Muscle of leg (tissue), 11 donors: ENCODE measurements around the gene CACYBP. TPM values are rescaled to one million over a fixed set of nuclear protein-coding genes. Genes with fewer than 3 reads are reported as not detected.
"Not testable (repeated sequence)": the region's sequence is repeated elsewhere in the genome, so short reads cannot be mapped to it uniquely, and the experiment has no call there.

Experiments used
- DNase-seq: peaks from one replicate; pipeline ENCODE4 v3.0.0; 2013
- H3K27ac ChIP-seq: one replicate; pipeline ENCODE4 v1.5.1; 2013; ENCODE audit warnings: mild to moderate bottlenecking, low read length, control low read depth
- H3K27me3 ChIP-seq: one replicate; pipeline ENCODE4 v1.6.1; 2013; ENCODE audit warnings: low read length; ENCODE audit not compliant: control insufficient read depth, insufficient read depth
- H3K36me3 ChIP-seq: one replicate; pipeline ENCODE4 v1.6.1; 2013; ENCODE audit warnings: low read length; ENCODE audit not compliant: control insufficient read depth, insufficient read depth
- H3K4me1 ChIP-seq: one replicate; pipeline ENCODE4 v1.6.1; 2013; ENCODE audit warnings: low read length; ENCODE audit not compliant: control insufficient read depth, insufficient read depth
- H3K4me3 ChIP-seq: one replicate; pipeline ENCODE4 v1.5.1; 2013; ENCODE audit warnings: low read length, control low read depth
- H3K9me3 ChIP-seq: replicated peaks from 2 replicates; pipeline ENCODE4 v1.6.1; 2013; ENCODE audit warnings: low read depth, low read length; ENCODE audit not compliant: control insufficient read depth
- WGBS: methylation state at CpG from one replicate; pipeline ENCODE4 v1.1.5; 2013; ENCODE audit warnings: missing lambda C conversion rate; ENCODE audit not compliant: insufficient coverage; 5-methylcytosine and 5-hydroxymethylcytosine counted together
- polyA plus RNA-seq, 8 donors: library from polyadenylated mRNA; unstranded; fragments of 120-200 nt; gene quantifications; one replicate each; pipeline versions ENCODE4 v1.2.1 to v1.2.3, GENCODE V29; 2013; ENCODE audit warnings: inconsistent platforms in 1 of 8, low replicate concordance in 1 of 8; ENCODE audit not compliant: insufficient read length in 8 of 8, insufficient read depth in 1 of 8
- total RNA-seq: library from RNA; stranded (reverse); fragments of 120-200 nt; gene quantifications from one replicate; pipeline ENCODE4 v1.2.4, GENCODE V29; 2013

The CACYBP gene
- total and polyA plus RNA-seq, 9 donors = 75.8 to 112 (median 93.5) TPM

- H3K4me1 ChIP-seq = no peaks in the 10 kb centered on the region
- no peak overlapping the region for H3K4me3 ChIP-seq
- no peaks in the 10 kb centered on the region for H3K27me3 ChIP-seq
- no peaks in the 10 kb centered on the region for H3K9me3 ChIP-seq
- H3K27ac ChIP-seq = no peak overlapping the region
- 67% methylated on average over 4 of the region's 4 CpGs for WGBS
- H3K36me3 ChIP-seq = no peaks in the 10 kb centered on the region
- no peak for DNase-seq
Measured at GRCh38 chr1:175033953-175034352, 34.2 kb downstream of the CACYBP start.

- H3K36me3 ChIP-seq = no peaks in the 10 kb centered on the region
- H3K4me1 ChIP-seq = no peaks in the 10 kb centered on the region
- no peak overlapping the region for H3K27ac ChIP-seq
- WGBS = no CpG with 5 or more reads among the region's 2 CpGs
- H3K9me3 ChIP-seq = no peaks in the 10 kb centered on the region
- no peaks in the 10 kb centered on the region for H3K27me3 ChIP-seq
- H3K4me3 ChIP-seq = no peak overlapping the region
- no peak for DNase-seq
Measured at GRCh38 chr1:175034775-175035174, 35.0 kb downstream of the CACYBP start.

- DNase-seq = no peak
- H3K9me3 ChIP-seq = no peaks in the 10 kb centered on the region
Measured at GRCh38 chr1:175035865-175036264, 36.1 kb downstream of the CACYBP start.

GRCh38 chr1:175036476-175036875 is 36.7 kb downstream of the CACYBP start:
- H3K27me3 ChIP-seq = no peaks in the 10 kb centered on the region
- no peak overlapping the region for H3K4me3 ChIP-seq
- no peak for DNase-seq
- whole genome bisulfite sequencing = no CpG with 5 or more reads among the region's 3 CpGs
- no peaks in the 10 kb centered on the region for H3K9me3 ChIP-seq
- no peaks in the 10 kb centered on the region for H3K4me1 ChIP-seq
- no peaks in the 10 kb centered on the region for H3K36me3 ChIP-seq
- H3K27ac ChIP-seq = no peak overlapping the region

More at GRCh38 chr1:175035865-175036264, 36.1 kb downstream of the CACYBP start:
- Histone ChIP-seq H3K4me1 (no peaks in the 10 kb centered on the region), H3K27ac (no peak overlapping the region), H3K4me3 (no peak overlapping the region), H3K36me3 (no peaks in the 10 kb centered on the region), H3K27me3 (no peaks in the 10 kb centered on the region)
- 81% methylated on average over 3 of the region's 6 CpGs for WGBS

- WGBS = no CpG with 5 or more reads among the region's 7 CpGs
- no peak overlapping the region for H3K4me3 ChIP-seq
- no peaks in the 10 kb centered on the region for H3K27me3 ChIP-seq
- no peaks in the 10 kb centered on the region for H3K4me1 ChIP-seq
- DNase-seq = no peak
- H3K36me3 ChIP-seq = no peaks in the 10 kb centered on the region
- no peak overlapping the region for H3K27ac ChIP-seq
- H3K9me3 ChIP-seq = no peaks in the 10 kb centered on the region
Measured at GRCh38 chr1:175037416-175037815, 37.7 kb downstream of the CACYBP start.

- Histone ChIP-seq H3K4me3 (no peak overlapping the region), H3K4me1 (peaks cover 4% of the 10 kb centered on the region), H3K27ac (no peak overlapping the region), H3K36me3 (no peaks in the 10 kb centered on the region), H3K27me3 (no peaks in the 10 kb centered on the region), H3K9me3 (no peaks in the 10 kb centered on the region)
- DNase-seq = no peak
- 81% methylated on average over 4 of the region's 4 CpGs for WGBS
Measured at GRCh38 chr1:175040324-175040879, 40.7 kb downstream of the CACYBP start.

GRCh38 chr1:175042650-175043049 is 42.9 kb downstream of the CACYBP start:
- WGBS = no CpG with 5 or more reads among the region's 3 CpGs
- Histone ChIP-seq H3K27ac (no peak overlapping the region), H3K4me1 (peaks cover 4% of the 10 kb centered on the region), H3K36me3 (no peaks in the 10 kb centered on the region), H3K4me3 (no peak overlapping the region), H3K9me3 (no peaks in the 10 kb centered on the region), H3K27me3 (no peaks in the 10 kb centered on the region)
- DNase-seq = no peak

- Histone ChIP-seq H3K4me1 (peaks cover 4% of the 10 kb centered on the region), H3K27ac (no peak overlapping the region), H3K36me3 (no peaks in the 10 kb centered on the region), H3K27me3 (no peaks in the 10 kb centered on the region), H3K9me3 (no peaks in the 10 kb centered on the region), H3K4me3 (no peak overlapping the region)
- DNase-seq = no peak
- WGBS = 52% methylated on average over 14 of the region's 19 CpGs
Measured at GRCh38 chr1:175043824-175044223, 44.1 kb downstream of the CACYBP start.

- H3K27me3 ChIP-seq, H3K9me3 ChIP-seq, H3K4me3 ChIP-seq, H3K36me3 ChIP-seq, H3K27ac ChIP-seq, H3K4me1 ChIP-seq, DNase-seq: not testable (repeated sequence)
- WGBS = 89% methylated on average over 17 of the region's 18 CpGs
Measured at GRCh38 chr1:175044591-175044990, 44.8 kb downstream of the CACYBP start.

- DNase-seq = no peak
- H3K36me3 ChIP-seq = no peaks in the 10 kb centered on the region
- no peaks in the 10 kb centered on the region for H3K27me3 ChIP-seq
- no peak overlapping the region for H3K4me3 ChIP-seq
- H3K4me1 ChIP-seq = peaks cover 4% of the 10 kb centered on the region
- H3K27ac ChIP-seq = no peak overlapping the region
- WGBS = 97% methylated on average over 12 of the region's 19 CpGs
- no peaks in the 10 kb centered on the region for H3K9me3 ChIP-seq
Measured at GRCh38 chr1:175045097-175045496, 45.4 kb downstream of the CACYBP start.

GRCh38 chr1:175045519-175045918 is 45.8 kb downstream of the CACYBP start:
- H3K4me3 ChIP-seq = no peak overlapping the region
- WGBS = 95% methylated on average over 14 of the region's 32 CpGs
- H3K36me3 ChIP-seq = no peaks in the 10 kb centered on the region
- no peaks in the 10 kb centered on the region for H3K27me3 ChIP-seq
- peaks cover 4% of the 10 kb centered on the region for H3K4me1 ChIP-seq
- H3K9me3 ChIP-seq = no peaks in the 10 kb centered on the region
- no peak overlapping the region for H3K27ac ChIP-seq
- DNase-seq = no peak
